Mesendoderm (in vitro differentiated cells): ENCODE results near the gene JAGN1.

Experiments
- DNase-seq: peaks from one replicate; pipeline ENCODE4 v3.0.0; 2013
- H2AK5ac ChIP-seq: 2 replicates; pipeline ENCODE4 v1.6.1; 2013; ENCODE audit warnings: low read length, inconsistent platforms
- H2BK120ac ChIP-seq: 2 replicates; pipeline ENCODE4 v1.6.1; 2013; ENCODE audit warnings: low read depth, mild to moderate bottlenecking, low read length, moderate library complexity, mixed read lengths
- H2BK15ac ChIP-seq: replicated peaks from 2 replicates; pipeline ENCODE4 v1.6.1; 2013; ENCODE audit warnings: low read depth, mild to moderate bottlenecking, moderate library complexity
- H2BK5ac ChIP-seq: 2 replicates; pipeline ENCODE4 v1.6.1; 2013; ENCODE audit warnings: low read length, inconsistent platforms
- H3K18ac ChIP-seq: 2 replicates; pipeline ENCODE4 v1.6.1; 2013; ENCODE audit warnings: mild to moderate bottlenecking, low read length, mixed read lengths
- H3K23ac ChIP-seq: one replicate; pipeline ENCODE4 v1.6.1; 2013; ENCODE audit warnings: low read length
- H3K27ac ChIP-seq: 2 replicates; pipeline ENCODE4 v1.5.1; 2013; ENCODE audit warnings: low read depth, mild to moderate bottlenecking, inconsistent platforms, low read length, moderate library complexity
- H3K27me3 ChIP-seq: 2 replicates; pipeline ENCODE4 v1.6.1; 2013; ENCODE audit warnings: low read length, control low read depth, mild to moderate bottlenecking, inconsistent platforms; ENCODE audit not compliant: insufficient read depth, poor library complexity
- H3K36me3 ChIP-seq: 2 replicates; pipeline ENCODE4 v1.6.1; 2013; ENCODE audit warnings: low read length, inconsistent platforms; ENCODE audit not compliant: control insufficient read depth, insufficient read depth
- H3K4ac ChIP-seq: one replicate; pipeline ENCODE4 v1.6.1; 2013; ENCODE audit warnings: low read depth, mild to moderate bottlenecking, low read length, moderate library complexity
- H3K4me1 ChIP-seq: 2 replicates; pipeline ENCODE4 v1.6.1; 2013; ENCODE audit warnings: low read depth, low read length, inconsistent platforms; ENCODE audit not compliant: control insufficient read depth
- H3K4me2 ChIP-seq: 2 replicates; pipeline ENCODE4 v1.6.1; 2013; ENCODE audit warnings: low read length
- H3K4me3 ChIP-seq: 2 replicates; pipeline ENCODE4 v1.5.1; 2013; ENCODE audit warnings: mild to moderate bottlenecking, low read length
- H3K56ac ChIP-seq: one replicate; pipeline ENCODE4 v1.6.1; 2013; ENCODE audit warnings: low read length
- H3K79me1 ChIP-seq: 2 replicates; pipeline ENCODE4 v1.6.1; 2013; ENCODE audit warnings: low read length, inconsistent platforms
- H3K79me2 ChIP-seq: 2 replicates; pipeline ENCODE4 v1.6.1; 2013; ENCODE audit warnings: mild to moderate bottlenecking, low read length; ENCODE audit not compliant: control insufficient read depth, insufficient read depth
- H3K9ac ChIP-seq: 2 replicates; pipeline ENCODE4 v1.6.1; 2013; ENCODE audit warnings: low read length, inconsistent platforms
- H4K5ac ChIP-seq: one replicate; pipeline ENCODE4 v1.6.1; 2013; ENCODE audit warnings: low read length
- H4K8ac ChIP-seq: one replicate; pipeline ENCODE4 v1.6.1; 2013; ENCODE audit warnings: low read depth, mild to moderate bottlenecking, control low read depth, low read length, moderate library complexity
- WGBS: extraction: QIAGEN DNeasy Blood & Tissue Kit; methylation state at CpG from one replicate; pipeline ENCODE4 v1.1.7; 2013; ENCODE audit warnings: low lambda C conversion rate, missing lambda C conversion rate; ENCODE audit not compliant: insufficient coverage; ENCODE audit errors: extremely low coverage; 5-methylcytosine and 5-hydroxymethylcytosine counted together

The JAGN1 gene

GRCh38 chr3:9913601-9914000 lies 23.2 kb downstream of the JAGN1 start:
- H3K23ac ChIP-seq: no peak overlapping the region
- no peaks in the 10 kb centered on the region for H3K79me1 ChIP-seq
- H3K4me3 ChIP-seq: no peak overlapping the region
- no peaks in the 10 kb centered on the region for H3K79me2 ChIP-seq
- no peak overlapping the region for H2BK15ac ChIP-seq
- no peak overlapping the region for H3K56ac ChIP-seq
- no peaks in the 10 kb centered on the region for H3K36me3 ChIP-seq
- H3K4me1 ChIP-seq: peaks cover 3% of the 10 kb centered on the region
- H4K5ac ChIP-seq: no peak overlapping the region
- no peak overlapping the region for H3K18ac ChIP-seq
- no peak overlapping the region for H3K4me2 ChIP-seq
- H3K27me3 ChIP-seq: no peaks in the 10 kb centered on the region
- H2BK120ac ChIP-seq: no peak overlapping the region
- H2AK5ac ChIP-seq: no peak overlapping the region
- no peak overlapping the region for H3K9ac ChIP-seq
- no CpG with 5 or more reads among the region's 5 CpGs for WGBS
- no peak overlapping the region for H4K8ac ChIP-seq
- no peak overlapping the region for H2BK5ac ChIP-seq
- DNase-seq: no peak
- no peak overlapping the region for H3K27ac ChIP-seq
- H3K4ac ChIP-seq: no peak overlapping the region

- no peak overlapping the region for H3K4me2 ChIP-seq
- no peak overlapping the region for H2BK15ac ChIP-seq
- H4K5ac ChIP-seq: no peak overlapping the region
- no peaks in the 10 kb centered on the region for H3K36me3 ChIP-seq
- H2BK120ac ChIP-seq: no peak overlapping the region
- H3K79me2 ChIP-seq: no peaks in the 10 kb centered on the region
- no peak overlapping the region for H3K4ac ChIP-seq
- H4K8ac ChIP-seq: no peak overlapping the region
- H3K23ac ChIP-seq: no peak overlapping the region
- H3K4me1 ChIP-seq: peaks cover 3% of the 10 kb centered on the region
- no peak overlapping the region for H2BK5ac ChIP-seq
- no peak overlapping the region for H3K56ac ChIP-seq
- H3K18ac ChIP-seq: no peak overlapping the region
- no peaks in the 10 kb centered on the region for H3K79me1 ChIP-seq
- DNase-seq: no peak
- no peak overlapping the region for H3K4me3 ChIP-seq
- no CpG with 5 or more reads among the region's 1 CpG for WGBS
- no peak overlapping the region for H2AK5ac ChIP-seq
- H3K9ac ChIP-seq: no peak overlapping the region
- no peaks in the 10 kb centered on the region for H3K27me3 ChIP-seq
- no peak overlapping the region for H3K27ac ChIP-seq
These were observed 23.6 kb downstream of the JAGN1 start for GRCh38 chr3:9914011-9914410.

- H3K27ac ChIP-seq: no peak overlapping the region
- H3K4me1 ChIP-seq: peaks cover 3% of the 10 kb centered on the region
- peak overlapping the region; percentile 98 for H3K56ac ChIP-seq
- H2BK15ac ChIP-seq: no peak overlapping the region
- no peak overlapping the region for H3K23ac ChIP-seq
- no peaks in the 10 kb centered on the region for H3K79me2 ChIP-seq
- H2AK5ac ChIP-seq: no peak overlapping the region
- no peak overlapping the region for H3K4me3 ChIP-seq
- peak overlapping the region; percentile 87 for H3K4me2 ChIP-seq
- H4K8ac ChIP-seq: no peak overlapping the region
- no peaks in the 10 kb centered on the region for H3K27me3 ChIP-seq
- no peak overlapping the region for H2BK5ac ChIP-seq
- no peaks in the 10 kb centered on the region for H3K36me3 ChIP-seq
- H3K79me1 ChIP-seq: no peaks in the 10 kb centered on the region
- WGBS: no CpG with 5 or more reads among the region's 15 CpGs
- DNase-seq: no peak
- no peak overlapping the region for H3K4ac ChIP-seq
- no peak overlapping the region for H4K5ac ChIP-seq
- no peak overlapping the region for H2BK120ac ChIP-seq
- H3K18ac ChIP-seq: no peak overlapping the region
- H3K9ac ChIP-seq: peak overlapping the region; percentile 94
These were observed 24.3 kb downstream of the JAGN1 start for GRCh38 chr3:9914559-9915253.

DNA sequence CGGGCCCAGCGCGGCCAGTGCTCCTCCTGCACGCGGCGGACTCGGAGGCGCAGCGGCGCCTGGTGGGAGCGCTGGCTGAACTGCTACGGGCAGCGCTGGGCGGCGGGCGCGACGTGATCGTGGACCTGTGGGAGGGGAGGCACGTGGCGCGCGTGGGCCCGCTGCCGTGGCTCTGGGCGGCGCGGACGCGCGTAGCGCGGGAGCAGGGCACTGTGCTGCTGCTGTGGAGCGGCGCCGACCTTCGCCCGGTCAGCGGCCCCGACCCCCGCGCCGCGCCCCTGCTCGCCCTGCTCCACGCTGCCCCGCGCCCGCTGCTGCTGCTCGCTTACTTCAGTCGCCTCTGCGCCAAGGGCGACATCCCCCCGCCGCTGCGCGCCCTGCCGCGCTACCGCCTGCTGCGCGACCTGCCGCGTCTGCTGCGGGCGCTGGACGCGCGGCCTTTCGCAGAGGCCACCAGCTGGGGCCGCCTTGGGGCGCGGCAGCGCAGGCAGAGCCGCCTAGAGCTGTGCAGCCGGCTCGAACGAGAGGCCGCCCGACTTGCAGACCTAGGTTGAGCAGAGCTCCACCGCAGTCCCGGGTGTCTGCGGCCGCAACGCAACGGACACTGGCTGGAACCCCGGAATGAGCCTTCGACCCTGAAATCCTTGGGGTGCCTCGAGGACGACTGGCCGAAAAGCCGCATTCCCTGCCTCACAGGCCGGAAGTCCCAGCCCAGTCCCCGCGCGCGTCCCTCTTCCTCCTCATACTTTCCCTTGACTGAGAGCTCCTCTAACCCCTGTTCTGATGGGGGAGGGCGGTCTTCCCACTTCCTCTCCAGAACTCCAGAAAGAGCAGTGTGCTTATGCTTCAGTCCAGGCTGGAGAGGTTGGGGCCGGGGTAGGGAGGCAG lies 25.1 kb downstream of the JAGN1 start:
- Histone ChIP-seq H3K36me3 (no peaks in the 10 kb centered on the region), H2BK5ac (peak overlapping the region; percentile 17), H3K18ac (peak overlapping the region; percentile 77), H3K79me1 (no peaks in the 10 kb centered on the region), H3K27ac (peak overlapping the region; percentile 16), H3K79me2 (no peaks in the 10 kb centered on the region), H3K4me3 (peak overlapping the region; percentile 36), H3K23ac (peak overlapping the region; percentile 100), H3K9ac (peak overlapping the region; percentile 94), H2BK120ac (no peak overlapping the region), H4K8ac (peak overlapping the region; percentile 83), H3K4me2 (peak overlapping the region; percentile 87), H3K56ac (peak overlapping the region; percentile 98), H3K4me1 (peaks cover 3% of the 10 kb centered on the region), H2BK15ac (no peak overlapping the region), H3K27me3 (no peaks in the 10 kb centered on the region), H2AK5ac (no peak overlapping the region), H4K5ac (no peak overlapping the region), H3K4ac (peak overlapping the region; percentile 40)
- no CpG with 5 or more reads among the region's 99 CpGs for WGBS
- peak; percentile 81 for DNase-seq

DNA sequence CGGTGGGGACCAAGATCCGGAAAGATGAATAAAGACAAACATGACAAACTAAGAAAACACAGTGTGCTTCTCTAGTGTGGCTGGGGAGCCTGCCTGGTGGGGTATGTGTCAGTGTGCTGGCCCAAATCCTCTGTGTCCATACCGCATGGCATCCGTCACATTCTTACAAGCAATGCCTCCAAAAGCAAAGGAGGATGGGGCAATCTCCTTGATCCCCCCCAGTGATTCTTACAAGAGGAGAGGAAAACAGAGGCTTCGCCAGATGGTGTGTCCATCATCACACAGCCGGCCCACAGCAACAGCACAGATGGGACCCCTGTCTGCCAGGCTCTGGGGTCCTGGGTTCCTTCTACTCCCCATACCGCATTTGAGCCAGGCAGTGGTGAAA lies 25.9 kb downstream of the JAGN1 start:
- DNase-seq: peak; percentile 37
- peak overlapping the region; percentile 5 for H3K4ac ChIP-seq
- no peak overlapping the region for H2BK5ac ChIP-seq
- H3K36me3 ChIP-seq: no peaks in the 10 kb centered on the region
- H3K4me2 ChIP-seq: peak overlapping the region; percentile 4
- H4K8ac ChIP-seq: no peak overlapping the region
- H3K9ac ChIP-seq: peak overlapping the region; percentile 46
- no peaks in the 10 kb centered on the region for H3K27me3 ChIP-seq
- peak overlapping the region; percentile 98 for H3K56ac ChIP-seq
- WGBS: no CpG with 5 or more reads among the region's 7 CpGs
- H3K18ac ChIP-seq: peak overlapping the region; percentile 77
- H2BK120ac ChIP-seq: no peak overlapping the region
- peaks cover 3% of the 10 kb centered on the region for H3K4me1 ChIP-seq
- H4K5ac ChIP-seq: no peak overlapping the region
- no peak overlapping the region for H3K23ac ChIP-seq
- no peak overlapping the region for H3K4me3 ChIP-seq
- H3K79me1 ChIP-seq: no peaks in the 10 kb centered on the region
- H2BK15ac ChIP-seq: no peak overlapping the region
- H2AK5ac ChIP-seq: no peak overlapping the region
- no peak overlapping the region for H3K27ac ChIP-seq
- H3K79me2 ChIP-seq: no peaks in the 10 kb centered on the region
